K562 (cell line): ENCODE measurements around the gene SMIM7. TPM values are rescaled to one million over a fixed set of nuclear protein-coding genes. Genes with fewer than 3 reads are reported as not detected.

Experiments used
- CBFA2T2 ChIP-seq: fragments of 450-650 bp; conservative IDR thresholded peaks from 2 replicates; pipeline ENCODE4 v1.6.1; 2017; ENCODE audit warnings: mild to moderate bottlenecking
- CHCHD3 ChIP-seq: fragments of 250-450 bp; sonication (Bioruptor Pico); IDR thresholded peaks from 2 replicates; pipeline ENCODE4 v2.1.2; 2022; ENCODE audit warnings: mild to moderate bottlenecking
- JUN ChIP-seq, 2 experiments: sonication (generic) in 1 of 2; formaldehyde crosslinking in 1 of 2; IDR thresholded peaks; 2 replicates each; pipeline versions ENCODE4 v1.6.1 to v1.8.0; 2012 to 2022; ENCODE audit warnings: borderline replicate concordance in 2 of 2, mild to moderate bottlenecking in 2 of 2, improper control_type of control experiment in 1 of 2, low read depth in 1 of 2, low read length in 1 of 2, missing genetic modification reagents in 1 of 2
- MECOM ChIP-seq: fragments of 250-450 bp; sonication (Bioruptor Pico); IDR thresholded peaks from 2 replicates; pipeline ENCODE4 v1.8.0; 2022; ENCODE audit warnings: inconsistent platforms
- MTA3 ChIP-seq: fragments of 450-650 bp; formaldehyde crosslinking; IDR thresholded peaks from 2 replicates; pipeline ENCODE4 v1.6.1; 2017; ENCODE audit warnings: mild to moderate bottlenecking, borderline replicate concordance
- NFIC ChIP-seq: fragments of 450-650 bp; IDR thresholded peaks from 2 replicates; pipeline ENCODE4 v1.6.1; 2017; ENCODE audit warnings: mild to moderate bottlenecking, inconsistent platforms
- SMC3 ChIP-seq: conservative IDR thresholded peaks from 2 replicates; pipeline ENCODE4 v1.6.1; 2011; ENCODE audit warnings: low read depth, low read length, improper control_type of control experiment; ENCODE audit not compliant: insufficient read depth
- SRF ChIP-seq, 2 experiments: fragments of 250-450, 450-650 bp in 1 of 2; sonication (Bioruptor Pico) in 1 of 2; sonication (generic) in 1 of 2; formaldehyde crosslinking; IDR thresholded peaks; 2 replicates each; pipeline versions ENCODE4 v1.5.0 to v1.5.1; 2020 to 2022; ENCODE audit warnings: mild to moderate bottlenecking in 1 of 2, missing genetic modification reagents in 1 of 2
- TGIF2 ChIP-seq: sonication (generic); formaldehyde crosslinking; IDR thresholded peaks from 2 replicates; pipeline ENCODE4 v1.8.1; 2022; ENCODE audit warnings: mild to moderate bottlenecking, missing genetic modification reagents, moderate library complexity
- ZNF445 ChIP-seq: fragments of 250-450 bp; sonication (Bioruptor Pico); IDR thresholded peaks from 2 replicates; pipeline ENCODE4 v1.4.0; 2020; ENCODE audit warnings: low read depth, mild to moderate bottlenecking, moderate library complexity
- ZNF696 ChIP-seq: fragments of 250-450 bp; sonication (Bioruptor Pico); conservative IDR thresholded peaks from 2 replicates; pipeline ENCODE4 v1.4.0; 2020; ENCODE audit warnings: mild to moderate bottlenecking, moderate library complexity
- polyA plus RNA-seq, 8 experiments: library from polyadenylated mRNA; depleted of rRNA in 4 of 8; stranded (reverse) in 5 of 8; unstranded in 3 of 8; fragments of >200 nt; fragmentation: Nextera tagmentation in 2 of 8; fragmentation: Illumina TruSeq in 1 of 8; extraction: Ambion mirVana in 2 of 8; extraction: Trizol in 1 of 8; gene quantifications; 2 replicates each; pipeline versions ENCODE4 v1.2.1 to v1.2.3, GENCODE V29; 2011 to 2014; ENCODE audit warnings: inconsistent platforms in 1 of 8, missing spikeins in 1 of 8
- total RNA-seq, 7 experiments: library from RNA; depleted of rRNA in 6 of 7; stranded (reverse); fragments of >200 nt in 6 of 7; fragmentation: Illumina TruSeq in 2 of 7; extraction: Trizol in 2 of 7; gene quantifications; 2 replicates each; pipeline versions ENCODE4 v1.2.1 to v1.2.3, GENCODE V29; 2011 to 2021; ENCODE audit warnings: low replicate concordance in 1 of 7
- TF ChIP-seq, protein P1 (sequence below): fragments of 450-650 bp; IDR thresholded peaks from 2 replicates; pipeline ENCODE4 v1.6.1; 2016; ENCODE audit warnings: borderline replicate concordance
- TF ChIP-seq, protein P2 (sequence below): fragments of 250-450 bp; sonication (Bioruptor Pico); IDR thresholded peaks from 2 replicates; pipeline ENCODE4 v1.4.0; 2020; ENCODE audit warnings: mild to moderate bottlenecking
- TF ChIP-seq, protein P3 (sequence below), 2 experiments: fragments of 450-650 bp; IDR thresholded peaks; 2 replicates each; pipeline ENCODE4 v1.6.1; 2016; ENCODE audit warnings: mild to moderate bottlenecking in 2 of 2, borderline replicate concordance in 1 of 2, low read depth in 1 of 2, moderate library complexity in 1 of 2

Gene SMIM7
- total and polyA plus RNA-seq, 9 of the 15 experiments (the other 6 are each of a cell fraction or from before 2014, with no cell fraction given), result 55.3 to 265 (median 107) TPM

DNA sequence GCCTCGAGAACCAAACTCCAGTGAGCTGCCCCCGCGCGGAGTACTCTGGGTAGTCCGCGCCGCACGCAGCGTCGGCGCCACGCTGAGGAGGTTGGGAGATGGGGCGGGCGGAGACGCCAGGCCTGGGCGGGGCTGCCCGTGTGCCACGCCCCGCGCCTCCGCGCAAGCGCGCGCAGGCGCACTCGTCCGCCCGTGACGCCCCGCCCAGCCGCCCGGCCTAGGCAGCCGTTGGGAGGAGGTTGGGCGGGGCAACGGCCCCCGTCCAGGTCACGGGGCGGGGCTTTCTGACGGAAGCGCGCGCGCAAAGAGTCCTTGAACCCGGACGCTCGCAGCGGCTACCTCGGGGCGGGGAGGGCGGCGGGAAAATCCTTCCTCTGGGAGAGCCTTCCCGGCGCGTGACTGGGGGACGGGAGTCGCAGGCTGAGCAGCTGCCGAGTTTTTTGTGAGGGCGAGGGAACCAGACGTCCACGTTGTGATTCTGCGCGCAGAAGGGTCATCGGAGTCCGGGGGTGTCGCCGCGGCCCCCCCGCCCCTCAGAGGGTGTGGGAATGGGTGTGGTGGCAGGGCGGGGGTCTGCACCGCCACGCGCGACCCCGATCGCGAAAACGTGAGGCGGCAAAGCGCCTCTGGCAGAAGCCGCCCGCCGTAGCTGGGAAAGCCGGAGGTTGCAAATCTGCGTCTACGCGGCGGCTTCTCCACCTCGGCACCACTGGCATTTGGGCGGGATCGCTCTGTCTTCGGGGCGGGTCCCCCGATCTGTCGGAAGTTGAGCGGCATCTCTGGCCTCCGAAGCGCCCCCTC lies 31.6 kb downstream of the SMIM7 start, which contains the start of gene MED26 (continued):
- TF ChIP-seq, protein P1, sequence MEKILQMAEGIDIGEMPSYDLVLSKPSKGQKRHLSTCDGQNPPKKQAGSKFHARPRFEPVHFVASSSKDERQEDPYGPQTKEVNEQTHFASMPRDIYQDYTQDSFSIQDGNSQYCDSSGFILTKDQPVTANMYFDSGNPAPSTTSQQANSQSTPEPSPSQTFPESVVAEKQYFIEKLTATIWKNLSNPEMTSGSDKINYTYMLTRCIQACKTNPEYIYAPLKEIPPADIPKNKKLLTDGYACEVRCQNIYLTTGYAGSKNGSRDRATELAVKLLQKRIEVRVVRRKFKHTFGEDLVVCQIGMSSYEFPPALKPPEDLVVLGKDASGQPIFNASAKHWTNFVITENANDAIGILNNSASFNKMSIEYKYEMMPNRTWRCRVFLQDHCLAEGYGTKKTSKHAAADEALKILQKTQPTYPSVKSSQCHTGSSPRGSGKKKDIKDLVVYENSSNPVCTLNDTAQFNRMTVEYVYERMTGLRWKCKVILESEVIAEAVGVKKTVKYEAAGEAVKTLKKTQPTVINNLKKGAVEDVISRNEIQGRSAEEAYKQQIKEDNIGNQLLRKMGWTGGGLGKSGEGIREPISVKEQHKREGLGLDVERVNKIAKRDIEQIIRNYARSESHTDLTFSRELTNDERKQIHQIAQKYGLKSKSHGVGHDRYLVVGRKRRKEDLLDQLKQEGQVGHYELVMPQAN, result peak; percentile 87
- TF ChIP-seq SRF (CRISPR knock-in tag; IDR thresholded peaks at IDR 0.05) (peak in 1 of 2 experiments; percentile 52; a peak in 1 of 4 replicates), ZNF445 (CRISPR knock-in tag) (no peak), CHCHD3 (CRISPR knock-in tag) (no peak), MECOM (CRISPR knock-in tag) (no peak), TGIF2 (CRISPR knock-in tag) (no peak), NFIC (peak; percentile 27), SMC3 (0 out of 2 replicates have a peak, but pooled peaks have one; percentile 7), ZNF696 (CRISPR knock-in tag) (no peak), JUN (IDR thresholded peaks at IDR 0.05; ENCODE audit: borderline replicate concordance, low read depth, low read length) (no peak), JUN (CRISPR knock-in tag; IDR thresholded peaks at IDR 0.05; ENCODE audit: borderline replicate concordance) (no peak), CBFA2T2 (no peak), MTA3 (peak; percentile 64; the same call in 1 of the 2 replicates)
- TF ChIP-seq, protein P2, sequence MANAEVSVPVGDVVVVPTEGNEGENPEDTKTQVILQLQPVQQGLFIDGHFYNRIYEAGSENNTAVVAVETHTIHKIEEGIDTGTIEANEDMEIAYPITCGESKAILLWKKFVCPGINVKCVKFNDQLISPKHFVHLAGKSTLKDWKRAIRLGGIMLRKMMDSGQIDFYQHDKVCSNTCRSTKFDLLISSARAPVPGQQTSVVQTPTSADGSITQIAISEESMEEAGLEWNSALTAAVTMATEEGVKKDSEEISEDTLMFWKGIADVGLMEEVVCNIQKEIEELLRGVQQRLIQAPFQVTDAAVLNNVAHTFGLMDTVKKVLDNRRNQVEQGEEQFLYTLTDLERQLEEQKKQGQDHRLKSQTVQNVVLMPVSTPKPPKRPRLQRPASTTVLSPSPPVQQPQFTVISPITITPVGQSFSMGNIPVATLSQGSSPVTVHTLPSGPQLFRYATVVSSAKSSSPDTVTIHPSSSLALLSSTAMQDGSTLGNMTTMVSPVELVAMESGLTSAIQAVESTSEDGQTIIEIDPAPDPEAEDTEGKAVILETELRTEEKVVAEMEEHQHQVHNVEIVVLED (CRISPR knock-in tag), result peak; percentile 95
- TF ChIP-seq, protein P3, sequence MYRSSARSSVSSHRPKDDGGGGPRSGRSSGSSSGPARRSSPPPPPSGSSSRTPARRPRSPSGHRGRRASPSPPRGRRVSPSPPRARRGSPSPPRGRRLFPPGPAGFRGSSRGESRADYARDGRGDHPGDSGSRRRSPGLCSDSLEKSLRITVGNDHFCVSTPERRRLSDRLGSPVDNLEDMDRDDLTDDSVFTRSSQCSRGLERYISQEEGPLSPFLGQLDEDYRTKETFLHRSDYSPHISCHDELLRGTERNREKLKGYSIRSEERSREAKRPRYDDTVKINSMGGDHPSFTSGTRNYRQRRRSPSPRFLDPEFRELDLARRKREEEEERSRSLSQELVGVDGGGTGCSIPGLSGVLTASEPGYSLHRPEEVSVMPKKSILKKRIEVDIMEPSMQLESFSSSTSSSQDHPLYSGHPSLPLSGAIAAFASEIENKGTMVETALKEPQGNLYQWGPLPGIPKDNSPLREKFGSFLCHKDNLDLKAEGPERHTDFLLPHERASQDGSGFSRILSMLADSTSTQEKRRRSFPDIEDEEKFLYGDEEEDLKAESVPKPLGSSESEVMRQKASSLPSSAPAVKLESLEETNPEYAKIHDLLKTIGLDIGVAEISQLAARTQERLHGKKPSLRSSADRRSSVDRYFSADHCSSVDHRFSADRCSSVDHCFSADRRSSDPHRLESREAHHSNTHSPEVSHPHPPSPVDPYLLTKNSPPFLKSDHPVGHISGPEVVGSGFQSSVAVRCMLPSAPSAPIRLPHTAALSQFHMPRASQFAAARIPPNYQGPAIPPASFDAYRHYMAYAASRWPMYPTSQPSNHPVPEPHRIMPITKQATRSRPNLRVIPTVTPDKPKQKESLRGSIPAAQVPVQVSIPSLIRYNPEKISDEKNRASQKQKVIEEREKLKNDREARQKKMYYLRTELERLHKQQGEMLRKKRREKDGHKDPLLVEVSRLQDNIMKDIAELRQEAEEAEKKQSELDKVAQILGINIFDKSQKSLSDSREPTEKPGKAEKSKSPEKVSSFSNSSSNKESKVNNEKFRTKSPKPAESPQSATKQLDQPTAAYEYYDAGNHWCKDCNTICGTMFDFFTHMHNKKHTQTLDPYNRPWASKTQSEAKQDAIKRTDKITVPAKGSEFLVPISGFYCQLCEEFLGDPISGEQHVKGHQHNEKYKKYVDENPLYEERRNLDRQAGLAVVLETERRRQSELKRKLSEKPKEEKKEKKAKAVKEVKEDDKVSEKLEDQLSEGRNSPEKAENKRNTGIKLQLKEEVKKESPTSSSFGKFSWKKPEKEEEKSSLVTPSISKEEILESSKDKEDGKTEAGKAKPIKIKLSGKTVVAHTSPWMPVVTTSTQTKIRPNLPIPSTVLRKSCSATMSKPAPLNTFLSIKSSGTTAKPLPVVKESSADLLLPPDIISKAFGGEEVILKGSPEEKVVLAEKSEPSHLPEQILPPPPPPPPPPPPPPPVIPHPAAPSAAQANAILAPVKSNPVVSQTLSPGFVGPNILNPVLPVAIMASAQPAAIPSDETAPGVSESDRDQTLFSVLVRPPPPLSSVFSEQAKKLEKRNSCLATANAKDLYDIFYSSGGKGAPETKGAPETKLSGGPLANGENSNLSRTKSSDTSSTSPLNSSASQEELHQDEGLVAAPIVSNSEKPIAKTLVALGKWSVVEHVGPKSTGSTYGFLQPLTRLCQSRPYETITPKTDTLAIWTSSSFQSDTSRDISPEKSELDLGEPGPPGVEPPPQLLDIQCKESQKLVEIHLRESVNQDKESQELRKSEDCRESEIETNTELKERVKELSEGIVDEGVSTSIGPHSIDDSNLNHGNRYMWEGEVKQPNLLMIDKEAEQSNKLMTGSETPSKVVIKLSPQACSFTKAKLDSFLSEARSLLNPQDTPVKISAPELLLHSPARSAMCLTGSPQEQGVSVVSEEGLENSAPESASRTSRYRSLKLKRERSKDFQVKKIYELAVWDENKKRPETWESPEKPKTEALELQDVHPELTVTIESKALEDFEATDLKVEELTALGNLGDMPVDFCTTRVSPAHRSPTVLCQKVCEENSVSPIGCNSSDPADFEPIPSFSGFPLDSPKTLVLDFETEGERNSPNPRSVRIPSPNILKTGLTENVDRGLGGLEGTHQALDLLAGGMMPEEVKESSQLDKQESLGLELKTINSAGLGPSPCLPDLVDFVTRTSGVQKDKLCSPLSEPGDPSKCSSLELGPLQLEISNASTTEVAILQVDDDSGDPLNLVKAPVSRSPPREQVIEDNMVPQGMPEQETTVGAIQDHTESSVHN (IDR thresholded peaks at IDR 0.05; ENCODE audit: borderline replicate concordance in 1 of 2, low read depth in 1 of 2), result no peak
